ENCODE measurements around the gene MKX.

MKX gene

GRCh38 chr10:27646604-27647175 is 98.9 kb downstream of the MKX start:
- no peak for DNase-seq (ENCODE audit: low spot score)

- no peak for DNase-seq (ENCODE audit: low spot score)
Measured at GRCh38 chr10:27646194-27646593, 99.4 kb downstream of the MKX start.

DNA sequence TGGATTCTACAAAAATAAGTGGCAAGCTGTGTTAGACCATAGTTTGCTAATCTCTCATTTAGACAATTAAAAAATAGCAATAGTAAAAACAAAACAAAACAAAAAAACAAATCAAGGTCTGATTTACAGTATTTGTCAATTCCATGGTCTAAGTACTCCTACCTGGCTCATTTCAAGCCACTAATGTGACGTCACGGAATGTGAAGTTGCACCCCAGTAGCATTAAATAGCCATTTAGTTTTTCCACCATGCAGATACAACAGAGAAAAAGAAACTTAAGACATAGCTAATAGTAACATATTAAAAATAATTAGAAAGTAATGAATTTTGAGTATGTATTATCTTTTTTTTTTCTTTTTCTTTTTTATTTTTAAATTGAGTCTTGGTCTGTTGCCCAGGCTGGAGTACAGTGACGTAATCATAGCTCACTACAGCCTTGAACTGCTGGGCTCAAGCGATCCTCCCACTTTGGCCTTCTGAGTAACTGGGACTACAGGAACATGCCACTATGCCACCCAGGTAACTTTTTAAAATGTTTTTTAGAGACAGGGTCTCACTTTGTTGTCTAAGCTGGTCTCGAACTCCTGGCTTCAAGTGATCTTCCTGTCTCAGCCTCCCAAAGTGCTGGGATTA is 101.2 kb downstream of the MKX start:
- DNase-seq (ENCODE audit: low spot score), result no peak

GRCh38 chr10:27643301-27643700 is 102.3 kb downstream of the MKX start:
- DNase-seq (ENCODE audit: low spot score), result no peak

- DNase-seq (ENCODE audit: low spot score), result no peak
Measured at GRCh38 chr10:27642023-27642589, 103.5 kb downstream of the MKX start.

- DNase-seq (ENCODE audit: low spot score), result no peak
Measured at GRCh38 chr10:27638071-27638750, 107.4 kb downstream of the MKX start.

DNA sequence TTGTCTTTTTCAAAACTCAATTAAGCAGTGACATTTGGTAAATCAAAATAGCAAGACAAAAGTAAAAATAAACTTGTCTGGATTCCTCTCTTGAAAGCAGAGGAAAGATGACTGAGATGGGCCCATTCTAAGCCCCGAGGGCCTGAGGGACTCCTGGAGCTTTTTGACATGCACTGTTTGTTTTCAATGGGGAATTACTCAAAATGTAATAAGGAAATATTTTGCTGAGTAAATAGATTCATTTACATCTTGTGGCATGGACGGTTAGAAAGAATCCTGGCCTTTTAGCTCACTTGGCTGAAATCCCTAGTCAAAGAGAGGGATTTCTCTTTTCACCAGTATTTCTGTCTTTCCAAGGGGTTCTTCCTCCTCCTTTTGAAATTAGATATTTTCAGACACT is 108.0 kb downstream of the MKX start:
- no peak for DNase-seq (ENCODE audit: low spot score)

DNA sequence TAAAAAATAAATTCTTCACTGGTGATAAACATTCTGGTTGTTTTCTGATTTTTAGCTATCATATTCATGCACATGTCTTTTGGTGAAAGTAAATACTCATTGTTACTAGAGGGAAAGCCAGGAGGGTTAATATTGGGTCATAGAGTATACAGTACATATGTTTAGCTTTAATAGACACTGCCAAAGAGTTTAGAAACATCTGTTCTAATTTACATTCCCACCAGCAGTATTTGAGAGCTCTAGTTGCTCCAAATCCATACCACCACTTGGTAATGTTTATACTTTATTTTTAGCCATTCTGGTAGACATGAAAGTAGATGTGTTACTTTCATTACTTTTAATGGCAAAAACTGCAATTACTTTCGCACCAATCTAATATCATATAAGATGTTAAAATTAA is 108.8 kb downstream of the MKX start:
- no peak for DNase-seq (ENCODE audit: low spot score)

GRCh38 chr10:27635699-27636270 is 109.8 kb downstream of the MKX start:
- DNase-seq (ENCODE audit: low spot score), result no peak

- no peak for DNase-seq (ENCODE audit: low spot score)
Measured at GRCh38 chr10:27635290-27635689, 110.3 kb downstream of the MKX start.

GRCh38 chr10:27628621-27629020 is 117.0 kb downstream of the MKX start:
- DNase-seq (ENCODE audit: low spot score), result no peak

- DNase-seq (ENCODE audit: low spot score), result no peak
Measured at GRCh38 chr10:27626890-27627289, 118.7 kb downstream of the MKX start.

GRCh38 chr10:27625452-27626211 is 120.0 kb downstream of the MKX start:
- DNase-seq (ENCODE audit: low spot score), result no peak

GRCh38 chr10:27624941-27625340 is 120.7 kb downstream of the MKX start:
- no peak for DNase-seq (ENCODE audit: low spot score)
